Esophagus muscularis mucosa (tissue), 4 donors: ENCODE measurements around the gene SIX3. TPM values are rescaled to one million over a fixed set of nuclear protein-coding genes. Genes with fewer than 3 reads are reported as not detected.

ENCODE experiments used
- DNase-seq: peaks from one replicate; pipeline ENCODE4 v3.0.0-alpha.2; 2017; ENCODE audit errors: extremely low spot score
- H3K27ac ChIP-seq, 4 donors: fragments of 200-600 bp; sonication (generic); replicated peaks in 1 of 4; 1 replicate in 3 of 4; 2 replicates in 1 of 4; pipeline ENCODE4 v1.5.1; 2016 to 2019; ENCODE audit warnings: mild to moderate bottlenecking in 1 of 4
- H3K27me3 ChIP-seq, 4 donors: fragments of 200-600 bp; sonication (generic); one replicate each; pipeline versions ENCODE4 v1.5.1 to v1.6.0; 2016 to 2019
- H3K36me3 ChIP-seq, 4 donors: fragments of 200-600 bp; sonication (generic); one replicate each; pipeline ENCODE4 v1.5.1; 2016 to 2019
- H3K4me1 ChIP-seq, 4 donors: fragments of 200-600 bp; sonication (generic); one replicate each; pipeline ENCODE4 v1.5.1; 2016 to 2019
- H3K4me3 ChIP-seq, 4 donors: fragments of 200-600 bp; sonication (generic); 1 replicate in 2 of 4; 2 replicates in 2 of 4; pipeline ENCODE4 v1.5.1; 2016 to 2019; ENCODE audit warnings: mild to moderate bottlenecking in 4 of 4, moderate library complexity in 1 of 4
- H3K9me3 ChIP-seq, 4 donors: fragments of 200-600 bp; sonication (generic); 1 replicate in 3 of 4; 2 replicates in 1 of 4; pipeline ENCODE4 v1.5.1; 2016 to 2019
- CTCF ChIP-seq, 3 experiments: fragments of 200-600 bp in 2 of 3; fragments of 450-650 bp in 1 of 3; sonication (generic) in 2 of 3; IDR thresholded peaks; one replicate each; pipeline ENCODE4 v1.5.1; 2017 to 2019; ENCODE audit warnings: antibody characterized with exemption in 3 of 3, mild to moderate bottlenecking in 2 of 3, moderate library complexity in 1 of 3
- EP300 ChIP-seq: sonication (generic); formaldehyde crosslinking; IDR thresholded peaks from one replicate; pipeline ENCODE4 v1.6.1; 2017; ENCODE audit warnings: antibody characterized with exemption
- POLR2A ChIP-seq: fragments of 450-650 bp; IDR thresholded peaks from one replicate; pipeline ENCODE4 v1.6.1; 2017; ENCODE audit warnings: antibody characterized with exemption, moderate library complexity, mild to moderate bottlenecking, low read depth
- POLR2AphosphoS5 ChIP-seq, 2 donors: sonication (generic); formaldehyde crosslinking; IDR thresholded peaks; one replicate each; pipeline ENCODE4 v1.6.1; 2017; ENCODE audit warnings: antibody characterized with exemption in 2 of 2
- WGBS: methylation state at CpG from one replicate; pipeline ENCODE4 v1.1.5; 2018; 5-methylcytosine and 5-hydroxymethylcytosine counted together
- intact Hi-C: fragments of 100-400 bp; cut with DNase I; formaldehyde crosslinking; loops from one replicate; pipeline ENCODE4 v1.15.1; 2023
- total RNA-seq, 4 donors: library from RNA; depleted of rRNA; stranded (reverse); fragments of >200 nt; gene quantifications; one replicate each; pipeline versions ENCODE4 v1.1.0 to v1.2.1, GENCODE V29; 2016

The SIX3 gene
- total RNA-seq, 4 donors from 2014 or later, result 0.11 to 0.42 (median 0.18) TPM

GRCh38 chr2:44930274-44931197, 11.0 kb upstream of the SIX3 start:
- intact Hi-C loops, result no loop called here
- Histone ChIP-seq H3K27me3 (peaks cover 2 to 100% (median 76%) of the 10 kb centered on the region in 4 donors), H3K36me3 (no peaks in the 10 kb centered on the region), H3K27ac (no peak overlapping the region), H3K4me3 (no peak overlapping the region), H3K9me3 (no peaks in the 10 kb centered on the region), H3K4me1 (peaks cover 29 to 59% (median 51%) of the 10 kb centered on the region in 4 donors)
- TF ChIP-seq CTCF (IDR thresholded peaks at IDR 0.05), result no peak
- WGBS, result 16% methylated on average over 28 of the region's 28 CpGs
- no peak for DNase-seq

- TF ChIP-seq POLR2A (no peak), POLR2AphosphoS5 (IDR thresholded peaks at IDR 0.05) (no peak)
- no peaks in the 10 kb centered on the region for H3K9me3 ChIP-seq
- H3K4me3 ChIP-seq, result no peak overlapping the region
- no peaks in the 10 kb centered on the region for H3K36me3 ChIP-seq
- H3K27ac ChIP-seq, result no peak overlapping the region
- 63% methylated on average over 10 of the region's 10 CpGs for WGBS
- peaks cover 0 to 100% (median 83%) of the 10 kb centered on the region in 4 donors for H3K27me3 ChIP-seq
- intact Hi-C loops, result no loop called here
- DNase-seq, result no peak
- H3K4me1 ChIP-seq, result peaks cover 30 to 66% (median 54%) of the 10 kb centered on the region in 4 donors
Observed at GRCh38 chr2:44931198-44931780, 10.2 kb upstream of the SIX3 start.

- H3K4me3 ChIP-seq, result no peak overlapping the region
- peaks cover 0 to 100% (median 88%) of the 10 kb centered on the region in 4 donors for H3K27me3 ChIP-seq
- TF ChIP-seq POLR2A, result no peak
- TF ChIP-seq POLR2AphosphoS5 (IDR thresholded peaks at IDR 0.05), result no peak
- TF ChIP-seq CTCF (IDR thresholded peaks at IDR 0.05), result no peak
- no peak for TF ChIP-seq EP300
- H3K27ac ChIP-seq, result no peak overlapping the region
- intact Hi-C loops, result no loop called here
- no peaks in the 10 kb centered on the region for H3K9me3 ChIP-seq
- 42% methylated on average over 12 of the region's 12 CpGs for WGBS
- peaks cover 30 to 73% (median 55%) of the 10 kb centered on the region in 4 donors for H3K4me1 ChIP-seq
- no peaks in the 10 kb centered on the region for H3K36me3 ChIP-seq
- DNase-seq, result no peak
Observed at GRCh38 chr2:44932079-44932478, 9.4 kb upstream of the SIX3 start.

- H3K27ac ChIP-seq, result no peak overlapping the region
- no peak for DNase-seq
- H3K4me1 ChIP-seq, result peaks cover 33 to 79% (median 62%) of the 10 kb centered on the region in 4 donors
- TF ChIP-seq CTCF (IDR thresholded peaks at IDR 0.05) (no peak), EP300 (no peak), POLR2AphosphoS5 (IDR thresholded peaks at IDR 0.05) (no peak), POLR2A (no peak)
- no peaks in the 10 kb centered on the region for H3K9me3 ChIP-seq
- H3K27me3 ChIP-seq, result peaks cover 0 to 100% (median 91%) of the 10 kb centered on the region in 4 donors
- 28% methylated on average over 26 of the region's 45 CpGs for WGBS
- H3K36me3 ChIP-seq, result no peaks in the 10 kb centered on the region
- intact Hi-C loops, result no loop called here
- H3K4me3 ChIP-seq, result no peak overlapping the region
Observed at GRCh38 chr2:44932564-44933392, 8.7 kb upstream of the SIX3 start.
